SK-N-SH treated with all-trans-retinoic acid at 6 μM for 48 hours (cell line): ENCODE measurements around the gene HEPHL1.

Experiments used
- ATAC-seq: fragments of 200-7000 bp; cut with Tn5 transposase; 3 replicates; pipeline ENCODE4 v1.9.1; 2020; ENCODE audit warnings: mild to moderate bottlenecking, moderate library complexity
- ARNTL ChIP-seq: fragments of 450-650 bp; formaldehyde crosslinking; IDR thresholded peaks from 2 replicates; pipeline ENCODE4 v1.5.0; 2020; ENCODE audit warnings: low read depth, mild to moderate bottlenecking, moderate library complexity, borderline replicate concordance
- BACH2 ChIP-seq: fragments of 250-450 bp; sonication (Bioruptor Pico); IDR thresholded peaks from 2 replicates; pipeline ENCODE4 v1.9.0; 2021; ENCODE audit warnings: mild to moderate bottlenecking, borderline replicate concordance
- ESRRG ChIP-seq: fragments of 250-450 bp; sonication (Bioruptor Pico); IDR thresholded peaks from 2 replicates; pipeline ENCODE4 v1.6.1; 2021; ENCODE audit warnings: mild to moderate bottlenecking
- ISL1 ChIP-seq: fragments of 250-450 bp; sonication (Bioruptor Pico); IDR thresholded peaks from 2 replicates; pipeline ENCODE4 v2.1.2; 2022; ENCODE audit warnings: mild to moderate bottlenecking, moderate library complexity
- OSR1 ChIP-seq: fragments of 250-450 bp; sonication (Bioruptor Pico); IDR thresholded peaks from 2 replicates; pipeline ENCODE4 v1.8.0; 2022; ENCODE audit warnings: moderate library complexity, mild to moderate bottlenecking, inconsistent platforms
- RARB ChIP-seq: fragments of 250-450 bp; sonication (Bioruptor Pico); IDR thresholded peaks from 2 replicates; pipeline ENCODE4 v1.8.0; 2021; ENCODE audit warnings: mild to moderate bottlenecking, moderate library complexity
- SNAI2 ChIP-seq: fragments of 250-450 bp; sonication (Bioruptor Pico); IDR thresholded peaks from 2 replicates; pipeline ENCODE4 v1.5.0; 2020; ENCODE audit warnings: mild to moderate bottlenecking, moderate library complexity
- TCF4 ChIP-seq: fragments of 250-450 bp; sonication (Bioruptor Pico); IDR thresholded peaks from 2 replicates; pipeline ENCODE4 v1.8.0; 2021; ENCODE audit warnings: mild to moderate bottlenecking, moderate library complexity, borderline replicate concordance
- TOX ChIP-seq: fragments of 250-450 bp; sonication (Bioruptor Pico); IDR thresholded peaks from 2 replicates; pipeline ENCODE4 v1.8.0; 2021; ENCODE audit warnings: mild to moderate bottlenecking, moderate library complexity, borderline replicate concordance
- ZC3H10 ChIP-seq: fragments of 250-450 bp; sonication (Bioruptor Pico); IDR thresholded peaks from 2 replicates; pipeline ENCODE4 v1.5.1; 2021; ENCODE audit warnings: mild to moderate bottlenecking, moderate library complexity
- ZNF565 ChIP-seq: fragments of 450-650 bp; formaldehyde crosslinking; conservative IDR thresholded peaks from 2 replicates; pipeline ENCODE4 v1.5.0; 2020; ENCODE audit warnings: low read depth, mild to moderate bottlenecking, moderate library complexity
- ZNF70 ChIP-seq: fragments of 450-650 bp; formaldehyde crosslinking; IDR thresholded peaks from 2 replicates; pipeline ENCODE4 v1.5.0; 2020; ENCODE audit warnings: mild to moderate bottlenecking, moderate library complexity
- ZNF8 ChIP-seq: fragments of 450-650 bp; formaldehyde crosslinking; IDR thresholded peaks from 2 replicates; pipeline ENCODE4 v1.5.0; 2020; ENCODE audit warnings: mild to moderate bottlenecking, moderate library complexity
- TF ChIP-seq, protein P1 (sequence below): fragments of 250-450 bp; sonication (Bioruptor Pico); IDR thresholded peaks from 2 replicates; pipeline ENCODE4 v1.5.1; 2020; ENCODE audit warnings: low read depth, mild to moderate bottlenecking, moderate library complexity
- TF ChIP-seq, protein P2 (sequence below): fragments of 250-450 bp; sonication (Bioruptor Pico); IDR thresholded peaks from 2 replicates; pipeline ENCODE4 v1.8.0; 2021; ENCODE audit warnings: low read depth, mild to moderate bottlenecking, moderate library complexity, borderline replicate concordance
- TF ChIP-seq, protein P3 (sequence below): fragments of 250-450 bp; sonication (Bioruptor Pico); IDR thresholded peaks from 2 replicates; pipeline ENCODE4 v1.5.0; 2020; ENCODE audit warnings: mild to moderate bottlenecking, moderate library complexity
- TF ChIP-seq, protein P4 (sequence below): fragments of 250-450 bp; sonication (Bioruptor Pico); IDR thresholded peaks from 2 replicates; pipeline ENCODE4 v1.5.1; 2021; ENCODE audit warnings: mild to moderate bottlenecking, moderate library complexity

The HEPHL1 gene

DNA sequence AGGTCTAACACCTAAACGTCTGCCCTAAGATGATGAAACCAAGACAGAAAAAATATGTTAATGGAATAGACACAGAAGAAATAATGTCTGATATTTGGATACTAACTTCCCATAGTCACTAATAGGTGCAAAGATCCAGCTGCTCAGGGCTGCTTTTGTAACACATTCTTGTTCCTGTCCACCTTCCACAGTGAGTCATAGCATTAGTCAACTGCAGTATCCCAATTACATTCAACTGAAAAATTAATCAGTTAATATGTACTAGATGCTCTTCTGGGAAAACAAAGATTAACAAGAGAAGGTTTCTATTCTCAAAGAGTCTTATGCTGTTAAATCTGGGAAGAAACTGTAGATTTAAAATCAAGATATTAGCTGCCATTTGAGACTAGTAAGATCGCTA lies 47.6 kb downstream of the HEPHL1 start:
- no peak for ATAC-seq
- TF ChIP-seq TCF4 (CRISPR knock-in tag) (no peak), ZNF8 (CRISPR knock-in tag) (no peak), ZNF70 (CRISPR knock-in tag) (no peak), ZNF565 (CRISPR knock-in tag) (no peak), RARB (CRISPR knock-in tag) (no peak)
- TF ChIP-seq, protein P1, sequence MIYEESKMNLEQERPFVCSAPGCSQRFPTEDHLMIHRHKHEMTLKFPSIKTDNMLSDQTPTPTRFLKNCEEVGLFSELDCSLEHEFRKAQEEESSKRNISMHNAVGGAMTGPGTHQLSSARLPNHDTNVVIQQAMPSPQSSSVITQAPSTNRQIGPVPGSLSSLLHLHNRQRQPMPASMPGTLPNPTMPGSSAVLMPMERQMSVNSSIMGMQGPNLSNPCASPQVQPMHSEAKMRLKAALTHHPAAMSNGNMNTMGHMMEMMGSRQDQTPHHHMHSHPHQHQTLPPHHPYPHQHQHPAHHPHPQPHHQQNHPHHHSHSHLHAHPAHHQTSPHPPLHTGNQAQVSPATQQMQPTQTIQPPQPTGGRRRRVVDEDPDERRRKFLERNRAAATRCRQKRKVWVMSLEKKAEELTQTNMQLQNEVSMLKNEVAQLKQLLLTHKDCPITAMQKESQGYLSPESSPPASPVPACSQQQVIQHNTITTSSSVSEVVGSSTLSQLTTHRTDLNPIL: no peak
- TF ChIP-seq, protein P2, sequence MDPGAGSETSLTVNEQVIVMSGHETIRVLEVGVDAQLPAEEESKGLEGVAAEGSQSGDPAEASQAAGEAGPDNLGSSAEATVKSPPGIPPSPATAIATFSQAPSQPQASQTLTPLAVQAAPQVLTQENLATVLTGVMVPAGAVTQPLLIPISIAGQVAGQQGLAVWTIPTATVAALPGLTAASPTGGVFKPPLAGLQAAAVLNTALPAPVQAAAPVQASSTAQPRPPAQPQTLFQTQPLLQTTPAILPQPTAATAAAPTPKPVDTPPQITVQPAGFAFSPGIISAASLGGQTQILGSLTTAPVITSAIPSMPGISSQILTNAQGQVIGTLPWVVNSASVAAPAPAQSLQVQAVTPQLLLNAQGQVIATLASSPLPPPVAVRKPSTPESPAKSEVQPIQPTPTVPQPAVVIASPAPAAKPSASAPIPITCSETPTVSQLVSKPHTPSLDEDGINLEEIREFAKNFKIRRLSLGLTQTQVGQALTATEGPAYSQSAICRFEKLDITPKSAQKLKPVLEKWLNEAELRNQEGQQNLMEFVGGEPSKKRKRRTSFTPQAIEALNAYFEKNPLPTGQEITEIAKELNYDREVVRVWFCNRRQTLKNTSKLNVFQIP (CRISPR knock-in tag): no peak
- TF ChIP-seq, protein P3, sequence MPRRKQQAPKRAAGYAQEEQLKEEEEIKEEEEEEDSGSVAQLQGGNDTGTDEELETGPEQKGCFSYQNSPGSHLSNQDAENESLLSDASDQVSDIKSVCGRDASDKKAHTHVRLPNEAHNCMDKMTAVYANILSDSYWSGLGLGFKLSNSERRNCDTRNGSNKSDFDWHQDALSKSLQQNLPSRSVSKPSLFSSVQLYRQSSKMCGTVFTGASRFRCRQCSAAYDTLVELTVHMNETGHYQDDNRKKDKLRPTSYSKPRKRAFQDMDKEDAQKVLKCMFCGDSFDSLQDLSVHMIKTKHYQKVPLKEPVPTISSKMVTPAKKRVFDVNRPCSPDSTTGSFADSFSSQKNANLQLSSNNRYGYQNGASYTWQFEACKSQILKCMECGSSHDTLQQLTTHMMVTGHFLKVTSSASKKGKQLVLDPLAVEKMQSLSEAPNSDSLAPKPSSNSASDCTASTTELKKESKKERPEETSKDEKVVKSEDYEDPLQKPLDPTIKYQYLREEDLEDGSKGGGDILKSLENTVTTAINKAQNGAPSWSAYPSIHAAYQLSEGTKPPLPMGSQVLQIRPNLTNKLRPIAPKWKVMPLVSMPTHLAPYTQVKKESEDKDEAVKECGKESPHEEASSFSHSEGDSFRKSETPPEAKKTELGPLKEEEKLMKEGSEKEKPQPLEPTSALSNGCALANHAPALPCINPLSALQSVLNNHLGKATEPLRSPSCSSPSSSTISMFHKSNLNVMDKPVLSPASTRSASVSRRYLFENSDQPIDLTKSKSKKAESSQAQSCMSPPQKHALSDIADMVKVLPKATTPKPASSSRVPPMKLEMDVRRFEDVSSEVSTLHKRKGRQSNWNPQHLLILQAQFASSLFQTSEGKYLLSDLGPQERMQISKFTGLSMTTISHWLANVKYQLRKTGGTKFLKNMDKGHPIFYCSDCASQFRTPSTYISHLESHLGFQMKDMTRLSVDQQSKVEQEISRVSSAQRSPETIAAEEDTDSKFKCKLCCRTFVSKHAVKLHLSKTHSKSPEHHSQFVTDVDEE (CRISPR knock-in tag): no peak

DNA sequence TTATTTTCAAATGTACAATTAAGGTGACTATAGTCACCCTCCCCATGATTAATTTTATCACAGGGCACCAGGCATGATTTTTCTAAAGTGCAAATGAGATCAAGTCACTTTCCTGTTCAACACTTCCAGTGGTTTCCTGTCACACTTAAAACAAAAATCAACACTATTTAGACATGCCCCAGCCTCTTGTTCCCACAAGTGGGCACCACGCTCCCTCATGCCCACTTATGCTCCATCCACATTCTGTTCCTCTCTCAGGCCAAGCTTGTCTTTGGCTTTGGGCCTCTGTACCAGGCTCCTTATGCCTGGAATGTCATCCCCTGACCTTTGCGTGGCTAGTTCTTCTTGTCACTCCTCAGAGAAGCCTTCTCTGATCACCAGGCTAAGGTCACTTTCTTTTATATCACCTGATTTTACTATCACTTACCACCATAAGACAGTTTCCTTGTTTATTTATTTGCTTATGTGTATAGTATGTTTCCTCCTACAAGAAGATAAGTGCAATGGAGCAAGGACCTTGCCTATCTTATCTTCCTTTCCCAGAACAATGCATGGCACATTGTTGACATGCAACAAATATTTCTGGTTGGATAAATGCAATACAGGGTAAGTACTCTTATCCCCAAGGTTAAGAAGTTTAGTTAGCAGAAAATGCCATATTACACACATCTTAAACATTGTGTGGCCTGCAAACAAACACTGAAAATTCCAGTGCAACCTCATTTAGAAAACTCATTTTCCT lies 56.6 kb downstream of the HEPHL1 start:
- TF ChIP-seq, protein P4, sequence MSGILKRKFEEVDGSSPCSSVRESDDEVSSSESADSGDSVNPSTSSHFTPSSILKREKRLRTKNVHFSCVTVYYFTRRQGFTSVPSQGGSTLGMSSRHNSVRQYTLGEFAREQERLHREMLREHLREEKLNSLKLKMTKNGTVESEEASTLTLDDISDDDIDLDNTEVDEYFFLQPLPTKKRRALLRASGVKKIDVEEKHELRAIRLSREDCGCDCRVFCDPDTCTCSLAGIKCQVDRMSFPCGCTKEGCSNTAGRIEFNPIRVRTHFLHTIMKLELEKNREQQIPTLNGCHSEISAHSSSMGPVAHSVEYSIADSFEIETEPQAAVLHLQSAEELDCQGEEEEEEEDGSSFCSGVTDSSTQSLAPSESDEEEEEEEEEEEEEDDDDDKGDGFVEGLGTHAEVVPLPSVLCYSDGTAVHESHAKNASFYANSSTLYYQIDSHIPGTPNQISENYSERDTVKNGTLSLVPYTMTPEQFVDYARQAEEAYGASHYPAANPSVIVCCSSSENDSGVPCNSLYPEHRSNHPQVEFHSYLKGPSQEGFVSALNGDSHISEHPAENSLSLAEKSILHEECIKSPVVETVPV (CRISPR knock-in tag): no peak
- TF ChIP-seq, protein P3 (CRISPR knock-in tag): no peak
- TF ChIP-seq ZNF565 (CRISPR knock-in tag) (no peak), BACH2 (CRISPR knock-in tag) (no peak), OSR1 (CRISPR knock-in tag) (no peak), ZNF8 (CRISPR knock-in tag) (no peak), TOX (CRISPR knock-in tag) (no peak), SNAI2 (CRISPR knock-in tag) (no peak), ZC3H10 (no peak), RARB (CRISPR knock-in tag) (no peak)
- TF ChIP-seq, protein P2 (CRISPR knock-in tag): no peak
- no peak for ATAC-seq

DNA sequence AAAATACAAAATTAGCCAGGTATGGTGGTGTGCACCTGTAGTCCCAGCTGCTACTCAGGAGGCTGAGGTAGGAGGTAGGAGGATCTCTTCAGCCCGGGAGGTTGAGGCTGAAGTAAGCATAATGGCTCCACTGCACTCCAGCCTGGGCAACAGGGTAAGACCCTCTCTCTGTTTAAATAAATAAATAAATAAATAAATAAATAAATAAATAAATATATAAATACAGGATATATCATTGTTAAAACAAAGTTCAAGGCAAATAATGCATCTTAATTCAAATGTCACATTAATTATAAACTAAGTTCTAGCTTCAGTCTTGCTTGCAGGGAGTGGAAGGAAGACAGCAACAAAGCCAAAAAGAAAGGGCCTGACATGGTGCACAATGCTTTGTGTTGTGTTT lies 63.0 kb downstream of the HEPHL1 start:
- no peak for ATAC-seq
- TF ChIP-seq TOX (CRISPR knock-in tag) (no peak), ZNF8 (CRISPR knock-in tag) (no peak), ESRRG (no peak), ZNF565 (CRISPR knock-in tag) (no peak), ZNF70 (CRISPR knock-in tag) (no peak), ISL1 (no peak), ARNTL (CRISPR knock-in tag) (no peak)
- TF ChIP-seq, protein P1: no peak
